GM19099 (cell line): ENCODE measurements around the gene SNAP25.

Source experiments
- POLR2A ChIP-seq: IDR thresholded peaks from 3 replicates; pipeline ENCODE4 v1.6.1; 2011; ENCODE audit warnings: low read depth; ENCODE audit not compliant: insufficient read length; ENCODE audit errors: extremely low read depth

Gene SNAP25

GRCh38 chr20:10304471-10305046, 85.9 kb downstream of the SNAP25 start:
- TF ChIP-seq POLR2A: no peak

- TF ChIP-seq POLR2A: no peak
Measured at GRCh38 chr20:10306440-10307358, 88.1 kb downstream of the SNAP25 start.

GRCh38 chr20:10307359-10307735, 88.7 kb downstream of the SNAP25 start:
- no peak for TF ChIP-seq POLR2A

GRCh38 chr20:10308652-10309051, 90.0 kb downstream of the SNAP25 start:
- TF ChIP-seq POLR2A: no peak

- no peak for TF ChIP-seq POLR2A
Measured at GRCh38 chr20:10309326-10309725, 90.7 kb downstream of the SNAP25 start.

GRCh38 chr20:10312111-10312510, 93.5 kb downstream of the SNAP25 start:
- no peak for TF ChIP-seq POLR2A

GRCh38 chr20:10313215-10313614, 94.6 kb downstream of the SNAP25 start:
- no peak for TF ChIP-seq POLR2A

GRCh38 chr20:10313701-10314100, 95.1 kb downstream of the SNAP25 start:
- TF ChIP-seq POLR2A: no peak

GRCh38 chr20:10314198-10314597, 95.6 kb downstream of the SNAP25 start:
- no peak for TF ChIP-seq POLR2A

GRCh38 chr20:10315138-10315537, 96.5 kb downstream of the SNAP25 start:
- no peak for TF ChIP-seq POLR2A

GRCh38 chr20:10316582-10316981, 98.0 kb downstream of the SNAP25 start:
- no peak for TF ChIP-seq POLR2A

- TF ChIP-seq POLR2A: no peak
Measured at GRCh38 chr20:10318291-10319024, 99.8 kb downstream of the SNAP25 start.

- TF ChIP-seq POLR2A: no peak
Measured at GRCh38 chr20:10319855-10320254, 101.2 kb downstream of the SNAP25 start.

GRCh38 chr20:10321138-10321717, 102.6 kb downstream of the SNAP25 start:
- no peak for TF ChIP-seq POLR2A
